Right atrium auricular region (tissue), 2 donors: ENCODE measurements around the gene SCARB2. TPM values are rescaled to one million over a fixed set of nuclear protein-coding genes. Genes with fewer than 3 reads are reported as not detected.
"Not testable (repeated sequence)": the region's sequence is repeated elsewhere in the genome, so short reads cannot be mapped to it uniquely, and the experiment has no call there.

Source experiments
- DNase-seq: peaks from one replicate; pipeline ENCODE4 v3.0.0-alpha.2; 2019; ENCODE audit warnings: low spot score
- H3K27ac ChIP-seq, 2 donors: fragments of 200-600 bp; sonication (generic); 1 replicate in 1 of 2; 2 replicates in 1 of 2; pipeline ENCODE4 v1.5.1; 2016 to 2019
- H3K27me3 ChIP-seq, 2 donors: fragments of 200-600 bp; sonication (generic); one replicate each; pipeline versions ENCODE4 v1.5.1 to v1.6.0; 2017 to 2019
- H3K36me3 ChIP-seq: fragments of 200-600 bp; sonication (generic); one replicate; pipeline ENCODE4 v1.5.1; 2016
- H3K4me1 ChIP-seq, 2 donors: fragments of 200-600 bp; sonication (generic); one replicate each; pipeline versions ENCODE4 v1.5.1 to v1.6.0; 2017 to 2019
- H3K4me3 ChIP-seq, 2 donors: fragments of 200-600 bp; sonication (generic); 1 replicate in 1 of 2; 2 replicates in 1 of 2; pipeline ENCODE4 v1.5.1; 2017 to 2019; ENCODE audit warnings: mild to moderate bottlenecking in 1 of 2, moderate library complexity in 1 of 2
- H3K9me3 ChIP-seq, 2 donors: fragments of 200-600 bp; sonication (generic); one replicate each; pipeline ENCODE4 v1.5.1; 2019
- CTCF ChIP-seq, 2 donors: fragments of 200-600 bp; sonication (generic); IDR thresholded peaks; one replicate each; pipeline ENCODE4 v1.5.1; 2019; ENCODE audit warnings: antibody characterized with exemption in 2 of 2
- total RNA-seq, 2 donors: library from RNA; depleted of rRNA; stranded (reverse); fragments of >200 nt; gene quantifications; one replicate each; pipeline ENCODE4 v1.1.0, GENCODE V29; 2016

Gene SCARB2
- total RNA-seq, 2 donors from 2014 or later: 86.4 to 103 TPM

DNA sequence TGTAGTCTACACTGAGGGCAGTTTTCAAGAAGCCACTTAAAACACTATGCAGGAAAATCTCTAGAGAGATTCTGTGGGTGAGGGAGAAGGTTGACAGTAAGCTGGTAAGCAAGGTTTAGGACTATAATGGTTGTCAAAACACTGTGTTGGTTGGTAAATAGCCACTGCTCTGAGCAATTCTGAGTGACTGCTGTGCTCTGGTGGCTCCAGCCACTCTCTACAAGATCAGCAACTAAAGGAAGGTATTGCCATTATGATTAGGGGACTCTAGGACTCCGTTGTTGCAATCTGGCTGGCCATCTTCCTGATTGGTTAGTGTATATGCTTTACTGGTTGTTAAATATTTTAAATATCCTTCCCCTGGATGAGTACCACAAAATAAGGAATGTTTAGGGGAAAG is 32.4 kb upstream of the SCARB2 start:
- Histone ChIP-seq H3K27me3 (no peaks in the 10 kb centered on the region), H3K4me1 (peaks cover 0 to 4% of the 10 kb centered on the region in 2 donors), H3K27ac (no peak overlapping the region), H3K36me3 (no peaks in the 10 kb centered on the region), H3K9me3 (peaks cover 0 to under 1% of the 10 kb centered on the region in 2 donors), H3K4me3 (no peak overlapping the region)
- peak in 1 of 2 donors; percentile 18 for TF ChIP-seq CTCF (IDR thresholded peaks at IDR 0.05)
- DNase-seq: no peak

DNA sequence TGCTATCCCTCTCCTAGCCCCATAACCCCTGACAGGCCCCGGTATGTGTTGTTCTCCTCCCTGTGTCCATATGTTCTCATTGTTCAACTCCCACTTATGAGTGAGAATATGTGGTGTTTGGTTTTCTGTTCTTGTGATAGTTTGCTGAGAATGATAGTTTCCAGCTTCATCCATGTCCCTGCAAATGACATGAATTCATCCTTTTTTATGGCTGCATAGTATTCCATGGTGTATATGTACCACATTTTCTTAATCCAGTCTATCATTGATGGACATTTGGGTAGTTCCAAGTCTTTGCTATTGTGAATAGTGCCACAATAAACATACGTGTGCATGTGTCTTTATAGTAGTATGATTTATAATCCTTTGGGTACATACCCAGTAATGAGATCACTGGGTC is 30.3 kb upstream of the SCARB2 start:
- not testable (repeated sequence) for DNase-seq, H3K4me3 ChIP-seq, H3K4me1 ChIP-seq

GRCh38 chr4:76240236-76240635 is 26.6 kb upstream of the SCARB2 start:
- Histone ChIP-seq H3K4me1 (no peaks in the 10 kb centered on the region), H3K27me3 (no peaks in the 10 kb centered on the region), H3K4me3 (no peak overlapping the region), H3K36me3 (no peaks in the 10 kb centered on the region), H3K27ac (no peak overlapping the region), H3K9me3 (peaks cover 0 to 17% of the 10 kb centered on the region in 2 donors)
- no peak for TF ChIP-seq CTCF (IDR thresholded peaks at IDR 0.05)
- no peak for DNase-seq

More for the DNA sequence above, 30.3 kb upstream of the SCARB2 start:
- H3K27ac ChIP-seq, H3K36me3 ChIP-seq, H3K27me3 ChIP-seq: not testable (repeated sequence)
- peaks cover 0 to 17% of the 10 kb centered on the region in 2 donors for H3K9me3 ChIP-seq

- Histone ChIP-seq H3K27ac (no peak overlapping the region), H3K9me3 (peaks cover 0 to 17% of the 10 kb centered on the region in 2 donors), H3K4me3 (no peak overlapping the region), H3K36me3 (no peaks in the 10 kb centered on the region), H3K27me3 (no peaks in the 10 kb centered on the region), H3K4me1 (no peaks in the 10 kb centered on the region)
- TF ChIP-seq CTCF (IDR thresholded peaks at IDR 0.05): no peak
- no peak for DNase-seq
These were observed 25.1 kb upstream of the SCARB2 start for GRCh38 chr4:76238701-76239100.

DNA sequence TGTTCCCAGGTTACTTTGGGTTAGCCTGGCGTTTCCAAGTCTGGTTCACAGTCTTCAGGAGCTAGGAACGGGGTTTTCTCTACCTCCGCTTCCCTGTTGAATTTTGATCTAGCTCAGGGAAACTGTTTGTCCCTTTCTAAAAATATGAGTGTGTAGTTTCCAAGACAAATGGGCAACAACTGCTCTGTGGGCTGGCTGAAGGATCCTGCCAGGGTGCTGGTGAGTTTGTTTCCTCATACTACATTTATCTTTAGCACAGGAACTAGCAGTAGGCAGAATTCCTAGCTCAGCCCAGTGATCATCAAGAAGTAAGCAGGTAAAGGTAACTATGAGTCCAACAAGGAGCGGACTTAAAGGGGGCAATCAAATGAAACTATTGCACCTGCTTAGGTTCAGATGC is 24.6 kb upstream of the SCARB2 start:
- Histone ChIP-seq H3K4me3 (no peak overlapping the region), H3K36me3 (no peaks in the 10 kb centered on the region), H3K27ac (no peak overlapping the region), H3K27me3 (no peaks in the 10 kb centered on the region), H3K9me3 (peaks cover 0 to 17% of the 10 kb centered on the region in 2 donors), H3K4me1 (no peaks in the 10 kb centered on the region)
- TF ChIP-seq CTCF (IDR thresholded peaks at IDR 0.05): no peak
- DNase-seq: no peak

- DNase-seq: no peak
- H3K4me1 ChIP-seq: no peaks in the 10 kb centered on the region
- H3K36me3 ChIP-seq: no peaks in the 10 kb centered on the region
- no peak for TF ChIP-seq CTCF (IDR thresholded peaks at IDR 0.05)
- no peak overlapping the region for H3K4me3 ChIP-seq
- no peak overlapping the region for H3K27ac ChIP-seq
- H3K27me3 ChIP-seq: no peaks in the 10 kb centered on the region
- H3K9me3 ChIP-seq: peaks cover 0 to 15% of the 10 kb centered on the region in 2 donors
These were observed 22.3 kb upstream of the SCARB2 start for GRCh38 chr4:76235915-76236314.
